Body of pancreas (tissue), 4 donors: ENCODE data around the gene KRTAP2-1. TPM values are rescaled to one million over a fixed set of nuclear protein-coding genes. Genes with fewer than 3 reads are reported as not detected.
"Not testable (repeated sequence)": the region's sequence is repeated elsewhere in the genome, so short reads cannot be mapped to it uniquely, and the experiment has no call there.

Experiments used
- ATAC-seq: fragments of 150-250 bp; one replicate; pipeline ENCODE4 v1.9.1; 2016
- DNase-seq, 4 donors: peaks; one replicate each; pipeline ENCODE4 v3.0.0-alpha.2; 2019
- H3K27ac ChIP-seq, 4 donors: fragments of 200-600 bp; sonication (generic); 1 replicate in 3 of 4; 2 replicates in 1 of 4; pipeline versions ENCODE4 v1.5.1 to v1.6.1; 2016 to 2019; ENCODE audit warnings: mild to moderate bottlenecking in 1 of 4, mixed read lengths in 1 of 4, moderate library complexity in 1 of 4
- H3K27me3 ChIP-seq, 2 donors: fragments of 200-600 bp; sonication (generic); one replicate each; pipeline ENCODE4 v1.6.0; 2016; ENCODE audit warnings: mild to moderate bottlenecking in 1 of 2
- H3K36me3 ChIP-seq, 2 donors: fragments of 200-600 bp; sonication (generic); replicated peaks in 1 of 2; 2 replicates each; pipeline ENCODE4 v1.5.1; 2016; ENCODE audit warnings: low read depth in 2 of 2; ENCODE audit not compliant: insufficient read depth in 1 of 2
- H3K4me1 ChIP-seq: fragments of 200-600 bp; sonication (generic); one replicate; pipeline ENCODE4 v1.6.0; 2016
- H3K4me3 ChIP-seq, 2 donors: fragments of 200-600 bp; sonication (generic); 1 replicate in 1 of 2; 2 replicates in 1 of 2; pipeline ENCODE4 v1.5.1; 2016 to 2019
- H3K9me3 ChIP-seq, 3 donors: fragments of 200-600 bp; sonication (generic); 1 replicate in 2 of 3; 2 replicates in 1 of 3; pipeline ENCODE4 v1.5.1; 2016
- POLR2A ChIP-seq, 3 donors: fragments of 450-650 bp; IDR thresholded peaks; one replicate each; pipeline ENCODE4 v1.6.1; 2016; ENCODE audit warnings: antibody characterized with exemption in 3 of 3, mild to moderate bottlenecking in 2 of 3
- WGBS, 2 donors: methylation state at CpG; one replicate each; pipeline ENCODE4 v1.1.5; 2017; 5-methylcytosine and 5-hydroxymethylcytosine counted together
- intact Hi-C: fragments of 100-400 bp; cut with DNase I; formaldehyde crosslinking; loops from one replicate; pipeline ENCODE4 v1.15.1; 2023
- total RNA-seq, 2 donors: library from RNA; depleted of rRNA; stranded (reverse); fragments of >200 nt; gene quantifications; one replicate each; pipeline ENCODE4 v1.1.0, GENCODE V29; 2016
- TF ChIP-seq, protein P1 (sequence below), 7 experiments: fragments of 450-650 bp in 4 of 7; fragments of 200-600 bp in 3 of 7; sonication (generic) in 3 of 7; IDR thresholded peaks; one replicate each; pipeline ENCODE4 v1.5.1; 2016 to 2019; ENCODE audit warnings: antibody characterized with exemption in 7 of 7

KRTAP2-1 gene
- total RNA-seq, 2 donors from 2014 or later: not detected

- Histone ChIP-seq H3K9me3 (peaks cover 0 to 3% (median 0%) of the 10 kb centered on the region in 3 donors), H3K4me1 (no peaks in the 10 kb centered on the region), H3K4me3 (no peak overlapping the region), H3K27ac (no peak overlapping the region), H3K27me3 (no peaks in the 10 kb centered on the region), H3K36me3 (no peaks in the 10 kb centered on the region)
- DNase-seq (no peak), ATAC-seq (no peak)
- 54 to 65% methylated on average over 1 of the region's 1 CpG for WGBS, 2 donors
- TF ChIP-seq, protein P1, sequence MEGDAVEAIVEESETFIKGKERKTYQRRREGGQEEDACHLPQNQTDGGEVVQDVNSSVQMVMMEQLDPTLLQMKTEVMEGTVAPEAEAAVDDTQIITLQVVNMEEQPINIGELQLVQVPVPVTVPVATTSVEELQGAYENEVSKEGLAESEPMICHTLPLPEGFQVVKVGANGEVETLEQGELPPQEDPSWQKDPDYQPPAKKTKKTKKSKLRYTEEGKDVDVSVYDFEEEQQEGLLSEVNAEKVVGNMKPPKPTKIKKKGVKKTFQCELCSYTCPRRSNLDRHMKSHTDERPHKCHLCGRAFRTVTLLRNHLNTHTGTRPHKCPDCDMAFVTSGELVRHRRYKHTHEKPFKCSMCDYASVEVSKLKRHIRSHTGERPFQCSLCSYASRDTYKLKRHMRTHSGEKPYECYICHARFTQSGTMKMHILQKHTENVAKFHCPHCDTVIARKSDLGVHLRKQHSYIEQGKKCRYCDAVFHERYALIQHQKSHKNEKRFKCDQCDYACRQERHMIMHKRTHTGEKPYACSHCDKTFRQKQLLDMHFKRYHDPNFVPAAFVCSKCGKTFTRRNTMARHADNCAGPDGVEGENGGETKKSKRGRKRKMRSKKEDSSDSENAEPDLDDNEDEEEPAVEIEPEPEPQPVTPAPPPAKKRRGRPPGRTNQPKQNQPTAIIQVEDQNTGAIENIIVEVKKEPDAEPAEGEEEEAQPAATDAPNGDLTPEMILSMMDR (IDR thresholded peaks at IDR 0.05): no peak
- no peak for TF ChIP-seq POLR2A (IDR thresholded peaks at IDR 0.05)
- intact Hi-C loops: no loop called here
Observed at GRCh38 chr17:41061964-41062363, 14.8 kb upstream of the KRTAP2-1 start.

DNA sequence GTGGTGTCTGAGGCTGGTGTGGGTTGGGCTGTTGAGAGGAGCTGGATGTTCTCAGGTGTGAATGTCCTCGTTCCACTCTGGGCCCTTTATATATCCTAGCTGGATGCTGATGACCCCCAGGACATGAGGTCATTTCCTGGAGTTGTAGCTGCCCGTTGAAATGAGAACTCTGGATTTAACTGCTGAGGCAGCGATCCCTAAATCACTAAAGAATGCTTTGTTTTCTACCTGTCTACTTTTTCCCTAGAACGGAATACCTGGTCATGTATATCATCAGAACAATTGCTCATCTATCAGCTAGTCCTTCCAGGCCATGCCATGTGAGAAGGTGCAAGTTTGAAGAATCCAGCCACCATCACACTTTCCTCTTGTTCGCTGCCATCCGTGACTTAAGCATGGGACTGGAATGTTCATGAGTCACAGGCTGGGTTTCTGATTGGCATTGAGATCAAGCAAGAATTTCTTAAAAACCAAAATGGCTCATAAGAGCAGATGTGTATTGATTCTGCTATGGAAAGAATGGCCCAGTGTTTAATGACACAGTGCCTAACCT, 13.0 kb upstream of the KRTAP2-1 start, which contains the start of gene KRTAP2-3:
Gene KRTAP2-3, minus strand, starts transcription at position 63 of the 553 bp plus-strand sequence. CDS start 64 bp downstream, outside the sequence.
- ATAC-seq: no peak
- 45 to 53% methylated on average over 6 of the region's 6 CpGs for WGBS, 2 donors
- Histone ChIP-seq H3K4me3 (no peak within 1 kb of the TSS), H3K27ac (no peak within 1 kb of the TSS), H3K36me3 (no peaks in the 10 kb centered on the region), H3K27me3 (no peaks in the 10 kb centered on the region), H3K9me3 (peaks cover 0 to 3% (median 0%) of the 10 kb centered on the region in 3 donors), H3K4me1 (no peaks in the 10 kb centered on the region)
- intact Hi-C loops: no loop called here
- no peak for TF ChIP-seq POLR2A (IDR thresholded peaks at IDR 0.05)
- TF ChIP-seq, protein P1 (IDR thresholded peaks at IDR 0.05): no peak
- DNase-seq: no peak

DNA sequence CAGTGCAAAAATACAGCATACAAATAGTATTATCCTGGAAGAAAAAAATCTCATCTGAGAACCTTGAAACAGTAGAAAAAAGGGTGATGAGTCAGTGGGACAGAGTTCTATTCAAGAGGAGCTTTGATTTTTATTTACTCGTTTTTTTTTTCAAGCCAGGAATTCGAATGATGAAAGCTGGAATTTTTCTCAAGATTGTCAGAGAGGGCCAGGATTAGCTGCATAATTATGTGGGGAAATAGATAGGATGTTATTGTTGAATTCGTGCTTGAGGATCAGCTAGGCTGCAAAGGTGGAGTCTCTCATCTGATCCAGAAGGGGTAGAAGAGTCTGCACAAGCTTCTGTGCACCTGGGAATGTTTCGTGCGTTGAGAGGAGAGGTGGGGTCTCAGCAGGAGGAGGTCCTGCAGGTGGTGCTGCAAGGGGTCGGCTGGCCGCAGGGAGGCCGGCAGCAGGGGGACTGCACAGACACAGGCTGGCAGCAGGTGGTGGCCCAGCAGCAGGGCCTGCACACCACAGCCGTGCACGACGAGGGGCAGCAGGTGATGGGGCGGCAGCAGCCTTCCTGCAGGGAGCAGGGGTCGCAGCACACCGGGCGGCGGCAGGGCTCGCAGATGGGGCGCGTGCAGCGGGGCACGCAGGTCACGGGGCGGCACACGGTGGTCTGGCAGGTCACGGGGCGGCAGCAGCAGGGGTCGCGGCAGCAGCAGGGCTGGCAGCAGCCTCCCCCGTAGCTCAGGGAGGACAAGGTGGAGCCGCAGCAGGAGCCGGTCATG, 12.3 kb upstream of the KRTAP2-1 start:
- H3K27ac ChIP-seq, H3K9me3 ChIP-seq, H3K4me1 ChIP-seq, DNase-seq, H3K36me3 ChIP-seq, H3K27me3 ChIP-seq, ATAC-seq, H3K4me3 ChIP-seq, intact Hi-C loops: not testable (repeated sequence)
- WGBS, 2 donors: 18 to 20% methylated on average over 5 to 9 of the region's 31 CpGs

DNA sequence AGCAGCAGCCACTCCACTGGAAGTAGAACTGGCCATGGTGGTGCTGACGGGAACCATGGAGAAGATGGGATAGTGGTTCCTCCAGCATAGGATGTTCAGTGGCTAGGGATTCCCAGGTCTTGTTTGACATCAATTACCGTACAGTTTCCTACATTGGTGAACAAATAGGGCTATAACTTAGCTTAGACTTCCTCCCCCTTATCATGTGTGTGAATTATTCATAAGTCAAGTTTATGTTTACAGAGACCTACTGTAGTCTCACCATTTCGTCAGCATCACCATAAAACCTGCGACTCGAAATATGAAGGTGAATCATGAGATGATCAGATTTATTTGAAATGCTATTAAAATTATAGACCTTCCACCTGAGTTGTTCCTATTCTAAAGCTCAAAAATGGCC, 11.6 kb upstream of the KRTAP2-1 start:
- Histone ChIP-seq H3K27me3 (no peaks in the 10 kb centered on the region), H3K27ac (no peak overlapping the region), H3K9me3 (peaks cover 0 to 3% (median 0%) of the 10 kb centered on the region in 3 donors), H3K36me3 (no peaks in the 10 kb centered on the region), H3K4me1 (no peaks in the 10 kb centered on the region), H3K4me3 (no peak overlapping the region)
- no peak for DNase-seq
- 81 to 88% methylated on average over 5 of the region's 5 CpGs for WGBS, 2 donors
- TF ChIP-seq POLR2A (IDR thresholded peaks at IDR 0.05): no peak
- TF ChIP-seq, protein P1 (IDR thresholded peaks at IDR 0.05): no peak
- intact Hi-C loops: no loop called here
- ATAC-seq: no peak

DNA sequence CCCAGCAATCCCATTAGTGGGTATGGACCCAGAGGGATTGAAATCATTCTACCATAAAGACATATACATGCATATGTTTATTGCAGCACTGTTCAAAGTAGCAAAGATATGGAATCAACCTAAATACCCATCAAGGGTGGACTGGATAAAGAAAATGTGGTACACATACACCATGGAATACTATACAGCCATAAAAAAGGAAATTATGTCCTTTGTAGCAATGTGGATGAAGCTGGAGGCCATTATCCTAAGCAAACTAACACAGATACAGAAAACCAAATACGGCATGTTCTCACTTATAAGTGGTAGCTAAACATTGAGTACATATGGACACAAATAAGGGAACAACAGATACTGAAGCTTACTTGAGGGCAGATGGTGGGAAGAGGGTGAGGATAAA, 10.4 kb upstream of the KRTAP2-1 start:
- ATAC-seq: no peak
- Histone ChIP-seq H3K4me3 (no peak overlapping the region), H3K27ac (no peak overlapping the region), H3K9me3 (peaks cover 0 to 3% (median 0%) of the 10 kb centered on the region in 3 donors), H3K36me3 (no peaks in the 10 kb centered on the region), H3K27me3 (no peaks in the 10 kb centered on the region), H3K4me1 (no peaks in the 10 kb centered on the region)
- no peak for DNase-seq
- intact Hi-C loops: no loop called here
- WGBS, 2 donors: 85 to 95% methylated on average over 1 of the region's 1 CpG
- no peak for TF ChIP-seq POLR2A (IDR thresholded peaks at IDR 0.05)
- TF ChIP-seq, protein P1 (IDR thresholded peaks at IDR 0.05): no peak

- DNase-seq, H3K9me3 ChIP-seq, H3K4me3 ChIP-seq, H3K27ac ChIP-seq, H3K4me1 ChIP-seq, H3K27me3 ChIP-seq, H3K36me3 ChIP-seq, intact Hi-C loops, ATAC-seq: not testable (repeated sequence)
- WGBS, 2 donors: 31 to 55% methylated on average over 1 of the region's 6 CpGs
Observed at GRCh38 chr17:41055130-41055529, 8.0 kb upstream of the KRTAP2-1 start, which contains the start of gene KRTAP2-2. TSS of gene KRTAP2-2 (minus strand) at chr17:41055230. CDS start at chr17:41055211, 19 bp downstream.

DNA sequence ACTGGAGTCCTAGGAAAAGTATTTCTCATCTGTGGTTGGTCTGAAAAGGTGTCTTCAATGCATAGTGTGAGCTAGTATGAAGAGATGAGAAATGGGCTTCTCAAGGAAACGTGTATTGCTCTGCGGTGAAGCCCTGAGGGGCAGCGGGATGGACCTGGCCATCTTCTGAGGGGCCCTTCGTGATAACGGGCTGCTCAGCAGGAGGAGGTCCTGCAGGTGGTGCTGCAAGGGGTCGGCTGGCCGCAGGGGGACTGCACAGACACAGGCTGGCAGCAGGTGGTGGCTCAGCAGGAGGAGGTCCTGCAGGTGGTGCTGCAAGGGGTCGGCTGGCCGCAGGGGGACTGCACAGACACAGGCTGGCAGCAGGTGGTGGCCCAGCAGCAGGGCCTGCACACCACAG, 7.4 kb upstream of the KRTAP2-1 start:
- not testable (repeated sequence) for DNase-seq, ATAC-seq
- WGBS, 2 donors: 66 to 73% methylated on average over 7 of the region's 9 CpGs

More for the DNA sequence above, 7.4 kb upstream of the KRTAP2-1 start:
- H3K27me3 ChIP-seq, H3K9me3 ChIP-seq, H3K4me3 ChIP-seq, H3K27ac ChIP-seq, H3K36me3 ChIP-seq, H3K4me1 ChIP-seq, intact Hi-C loops: not testable (repeated sequence)
